Body of pancreas (tissue), 4 donors: ENCODE results near the gene CNTNAP2. TPM values are rescaled to one million over a fixed set of nuclear protein-coding genes. Genes with fewer than 3 reads are reported as not detected.

ENCODE experiments used
- ATAC-seq: fragments of 150-250 bp; one replicate; pipeline ENCODE4 v1.9.1; 2016
- DNase-seq, 4 donors: peaks; one replicate each; pipeline ENCODE4 v3.0.0-alpha.2; 2019
- H3K27ac ChIP-seq, 4 donors: fragments of 200-600 bp; sonication (generic); 1 replicate in 3 of 4; 2 replicates in 1 of 4; pipeline versions ENCODE4 v1.5.1 to v1.6.1; 2016 to 2019; ENCODE audit warnings: mild to moderate bottlenecking in 1 of 4, mixed read lengths in 1 of 4, moderate library complexity in 1 of 4
- H3K27me3 ChIP-seq, 2 donors: fragments of 200-600 bp; sonication (generic); one replicate each; pipeline ENCODE4 v1.6.0; 2016; ENCODE audit warnings: mild to moderate bottlenecking in 1 of 2
- H3K36me3 ChIP-seq, 2 donors: fragments of 200-600 bp; sonication (generic); replicated peaks in 1 of 2; 2 replicates each; pipeline ENCODE4 v1.5.1; 2016; ENCODE audit warnings: low read depth in 2 of 2; ENCODE audit not compliant: insufficient read depth in 1 of 2
- H3K4me1 ChIP-seq: fragments of 200-600 bp; sonication (generic); one replicate; pipeline ENCODE4 v1.6.0; 2016
- H3K4me3 ChIP-seq, 2 donors: fragments of 200-600 bp; sonication (generic); 1 replicate in 1 of 2; 2 replicates in 1 of 2; pipeline ENCODE4 v1.5.1; 2016 to 2019
- H3K9me3 ChIP-seq, 3 donors: fragments of 200-600 bp; sonication (generic); 1 replicate in 2 of 3; 2 replicates in 1 of 3; pipeline ENCODE4 v1.5.1; 2016
- POLR2A ChIP-seq, 3 donors: fragments of 450-650 bp; IDR thresholded peaks; one replicate each; pipeline ENCODE4 v1.6.1; 2016; ENCODE audit warnings: antibody characterized with exemption in 3 of 3, mild to moderate bottlenecking in 2 of 3
- WGBS, 2 donors: methylation state at CpG; one replicate each; pipeline ENCODE4 v1.1.5; 2017; 5-methylcytosine and 5-hydroxymethylcytosine counted together
- intact Hi-C: fragments of 100-400 bp; cut with DNase I; formaldehyde crosslinking; loops from one replicate; pipeline ENCODE4 v1.15.1; 2023
- total RNA-seq, 2 donors: library from RNA; depleted of rRNA; stranded (reverse); fragments of >200 nt; gene quantifications; one replicate each; pipeline ENCODE4 v1.1.0, GENCODE V29; 2016
- TF ChIP-seq, protein P1 (sequence below), 7 experiments: fragments of 450-650 bp in 4 of 7; fragments of 200-600 bp in 3 of 7; sonication (generic) in 3 of 7; IDR thresholded peaks; one replicate each; pipeline ENCODE4 v1.5.1; 2016 to 2019; ENCODE audit warnings: antibody characterized with exemption in 7 of 7

The CNTNAP2 gene
- total RNA-seq, 2 donors from 2014 or later, result 1.0 TPM; not detected in 1

DNA sequence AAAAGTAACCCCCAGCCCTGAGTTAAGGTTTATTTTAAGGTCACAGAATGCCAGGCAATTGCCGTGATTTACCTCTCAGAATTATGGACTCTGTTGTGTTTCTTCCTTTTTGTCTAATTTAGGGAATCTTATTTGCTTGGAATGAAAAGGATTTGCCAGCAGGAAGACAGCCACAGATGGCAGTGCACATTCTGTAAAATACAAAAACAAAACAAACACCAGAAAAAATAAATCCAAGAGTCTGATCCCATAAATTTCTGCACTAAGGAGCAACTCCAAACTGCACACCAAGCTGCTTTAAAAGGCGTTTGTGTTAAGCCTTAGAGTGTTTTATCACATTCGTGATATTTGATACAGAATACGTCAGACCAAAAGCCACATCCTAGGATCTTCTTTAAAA, 2275.0 kb downstream of the CNTNAP2 start:
- no peak for DNase-seq
- Histone ChIP-seq H3K27ac (no peak overlapping the region), H3K27me3 (no peaks in the 10 kb centered on the region), H3K9me3 (no peaks in the 10 kb centered on the region), H3K4me1 (no peaks in the 10 kb centered on the region), H3K4me3 (no peak overlapping the region), H3K36me3 (no peaks in the 10 kb centered on the region)
- no peak for ATAC-seq
- WGBS, 2 donors, result 75 to 76% methylated on average over 4 of the region's 4 CpGs
- intact Hi-C loops, result no loop called here
- TF ChIP-seq POLR2A (IDR thresholded peaks at IDR 0.05), result no peak
- TF ChIP-seq, protein P1, sequence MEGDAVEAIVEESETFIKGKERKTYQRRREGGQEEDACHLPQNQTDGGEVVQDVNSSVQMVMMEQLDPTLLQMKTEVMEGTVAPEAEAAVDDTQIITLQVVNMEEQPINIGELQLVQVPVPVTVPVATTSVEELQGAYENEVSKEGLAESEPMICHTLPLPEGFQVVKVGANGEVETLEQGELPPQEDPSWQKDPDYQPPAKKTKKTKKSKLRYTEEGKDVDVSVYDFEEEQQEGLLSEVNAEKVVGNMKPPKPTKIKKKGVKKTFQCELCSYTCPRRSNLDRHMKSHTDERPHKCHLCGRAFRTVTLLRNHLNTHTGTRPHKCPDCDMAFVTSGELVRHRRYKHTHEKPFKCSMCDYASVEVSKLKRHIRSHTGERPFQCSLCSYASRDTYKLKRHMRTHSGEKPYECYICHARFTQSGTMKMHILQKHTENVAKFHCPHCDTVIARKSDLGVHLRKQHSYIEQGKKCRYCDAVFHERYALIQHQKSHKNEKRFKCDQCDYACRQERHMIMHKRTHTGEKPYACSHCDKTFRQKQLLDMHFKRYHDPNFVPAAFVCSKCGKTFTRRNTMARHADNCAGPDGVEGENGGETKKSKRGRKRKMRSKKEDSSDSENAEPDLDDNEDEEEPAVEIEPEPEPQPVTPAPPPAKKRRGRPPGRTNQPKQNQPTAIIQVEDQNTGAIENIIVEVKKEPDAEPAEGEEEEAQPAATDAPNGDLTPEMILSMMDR (IDR thresholded peaks at IDR 0.05), result no peak

DNA sequence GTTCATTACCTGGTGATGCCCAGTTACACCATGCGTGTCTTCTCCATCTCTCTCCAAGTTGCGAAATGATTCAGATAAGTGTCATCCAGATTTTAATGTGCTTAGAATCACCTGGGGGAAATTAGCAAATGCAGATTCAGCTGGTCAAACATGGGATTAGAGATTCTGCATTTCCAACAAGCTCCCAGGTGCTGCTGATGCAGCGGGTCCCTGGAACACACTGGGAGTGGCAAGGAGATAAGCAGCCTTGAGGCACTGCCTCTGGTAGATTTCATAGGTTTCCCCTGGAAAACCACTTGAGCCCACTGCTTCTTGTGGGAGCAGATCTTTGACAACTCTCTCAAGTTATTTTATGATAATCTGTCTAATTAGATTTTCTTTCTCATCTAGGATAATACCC, 2278.0 kb downstream of the CNTNAP2 start:
- ATAC-seq, result no peak
- 66 to 69% methylated on average over 3 of the region's 3 CpGs for WGBS, 2 donors
- H3K36me3 ChIP-seq, result no peaks in the 10 kb centered on the region

DNA sequence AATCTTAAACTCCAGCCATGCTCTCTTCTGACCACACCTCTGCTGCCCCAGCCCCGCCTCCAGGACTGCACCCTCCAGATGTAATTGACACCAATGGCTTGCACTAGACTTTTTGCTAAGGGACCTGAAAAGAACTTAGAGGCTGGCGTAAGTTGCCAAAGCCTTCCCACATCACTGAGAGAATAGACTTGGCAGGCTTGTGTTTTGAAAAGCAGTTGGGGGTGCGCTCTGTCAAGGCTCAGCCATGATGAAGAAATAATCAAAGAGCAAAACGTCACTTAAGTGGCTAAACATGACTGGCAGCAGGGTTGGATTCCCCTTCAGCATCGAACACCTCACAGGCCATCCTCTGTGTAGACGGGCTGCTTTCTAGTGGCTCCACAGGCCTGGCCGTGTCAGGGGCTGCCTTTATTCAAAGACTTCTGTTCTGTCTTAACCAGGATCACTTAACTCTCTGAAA, 2278.8 kb downstream of the CNTNAP2 start:
- ATAC-seq (no peak), DNase-seq (no peak)
- no peaks in the 10 kb centered on the region for H3K36me3 ChIP-seq
- TF ChIP-seq, protein P1 (IDR thresholded peaks at IDR 0.05), result no peak
- no peak for TF ChIP-seq POLR2A (IDR thresholded peaks at IDR 0.05)
- no peaks in the 10 kb centered on the region for H3K27me3 ChIP-seq
- no peaks in the 10 kb centered on the region for H3K9me3 ChIP-seq
- H3K4me1 ChIP-seq, result no peaks in the 10 kb centered on the region
- no peak overlapping the region for H3K27ac ChIP-seq
- intact Hi-C loops, result no loop called here
- no peak overlapping the region for H3K4me3 ChIP-seq
- 57 to 64% methylated on average over 7 of the region's 7 CpGs for WGBS, 2 donors

More for the DNA sequence above, 2278.0 kb downstream of the CNTNAP2 start:
- no peak for TF ChIP-seq POLR2A (IDR thresholded peaks at IDR 0.05)
- TF ChIP-seq, protein P1 (IDR thresholded peaks at IDR 0.05), result no peak
- H3K4me3 ChIP-seq, result no peak overlapping the region
- intact Hi-C loops, result no loop called here
- H3K4me1 ChIP-seq, result no peaks in the 10 kb centered on the region
- DNase-seq, result no peak
- H3K27me3 ChIP-seq, result no peaks in the 10 kb centered on the region
- no peaks in the 10 kb centered on the region for H3K9me3 ChIP-seq
- no peak overlapping the region for H3K27ac ChIP-seq

DNA sequence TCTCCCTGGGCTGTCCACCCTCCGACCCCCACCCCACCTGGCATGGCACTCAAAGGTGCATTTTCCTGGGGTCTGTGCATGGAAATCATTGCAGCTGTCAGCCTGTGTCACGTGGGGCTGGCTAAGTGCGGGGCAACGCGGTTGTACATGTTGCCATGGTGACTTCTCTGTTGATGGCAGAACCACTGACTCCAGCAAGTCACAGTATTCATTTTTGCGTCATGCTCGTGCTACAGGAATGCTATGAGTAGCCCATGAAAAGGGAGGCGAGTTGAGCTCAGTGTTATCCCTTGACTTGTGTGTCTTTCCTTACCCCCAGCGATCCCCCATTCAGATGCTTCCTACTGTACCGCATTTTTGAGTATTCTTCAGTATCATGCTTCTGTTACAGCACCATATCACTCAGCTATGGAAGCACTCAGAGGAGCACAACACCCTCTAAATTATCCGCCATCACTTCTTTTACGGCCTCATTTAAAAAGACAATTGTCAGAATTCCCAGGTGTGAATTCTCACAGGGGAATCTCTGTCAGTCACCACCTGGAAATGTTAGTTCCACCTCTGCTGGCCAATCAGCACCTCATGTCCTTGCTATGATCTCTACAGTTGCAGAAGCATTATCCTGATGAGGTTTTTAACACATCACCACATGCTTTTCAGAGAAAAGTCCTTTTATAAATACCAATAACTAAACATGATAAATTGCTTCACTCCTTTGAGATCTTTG, 2279.6 kb downstream of the CNTNAP2 start:
- no peak overlapping the region for H3K4me3 ChIP-seq
- no peaks in the 10 kb centered on the region for H3K9me3 ChIP-seq
- intact Hi-C loops, result no loop called here
- no peak for ATAC-seq
- no peaks in the 10 kb centered on the region for H3K36me3 ChIP-seq
- TF ChIP-seq, protein P1 (IDR thresholded peaks at IDR 0.05), result no peak
- TF ChIP-seq POLR2A (IDR thresholded peaks at IDR 0.05), result no peak
- no peak for DNase-seq
- H3K4me1 ChIP-seq, result no peaks in the 10 kb centered on the region
- no peak overlapping the region for H3K27ac ChIP-seq
- WGBS, 2 donors, result 41 to 43% methylated on average over 12 of the region's 12 CpGs
- no peaks in the 10 kb centered on the region for H3K27me3 ChIP-seq

DNA sequence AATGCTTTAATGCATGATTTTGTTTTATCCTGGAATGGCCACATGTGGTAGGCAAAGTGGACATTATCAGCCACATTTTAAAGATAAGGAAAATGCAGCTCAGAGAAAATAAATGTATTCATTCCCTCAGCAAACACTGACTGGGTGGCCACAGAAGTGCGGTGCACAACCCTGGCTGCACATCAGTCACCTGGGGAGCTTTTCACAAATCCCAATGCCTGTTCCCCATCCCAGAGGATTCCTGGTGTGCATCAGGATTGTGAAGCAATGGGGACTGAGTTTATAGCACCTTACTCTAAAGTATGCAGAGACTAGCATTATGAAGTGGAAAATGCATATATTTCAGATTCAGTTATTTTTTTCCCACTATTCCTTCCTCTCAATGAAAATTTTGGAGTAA, 2280.5 kb downstream of the CNTNAP2 start:
- no peaks in the 10 kb centered on the region for H3K27me3 ChIP-seq
- H3K4me1 ChIP-seq, result no peaks in the 10 kb centered on the region
- intact Hi-C loops, result no loop called here
- no peaks in the 10 kb centered on the region for H3K9me3 ChIP-seq
- no peak for DNase-seq
- TF ChIP-seq, protein P1 (IDR thresholded peaks at IDR 0.05), result no peak
- no peak for TF ChIP-seq POLR2A (IDR thresholded peaks at IDR 0.05)
- no peak overlapping the region for H3K4me3 ChIP-seq
- no peaks in the 10 kb centered on the region for H3K36me3 ChIP-seq
- no peak for ATAC-seq
- 9 to 24% methylated on average over 1 of the region's 1 CpG for WGBS, 2 donors
- no peak overlapping the region for H3K27ac ChIP-seq
